AG04449 (cell line): ENCODE measurements around the gene JTB.
"Not testable (repeated sequence)": the region's sequence is repeated elsewhere in the genome, so short reads cannot be mapped to it uniquely, and the experiment has no call there.

Experiments used
- CTCF ChIA-PET: fragments of 350-600 bp; formaldehyde crosslinking; extraction: SDS; loops from one replicate; lab custom pipeline; 2021; ENCODE audit warnings: antibody characterized with exemption; lab: Yijun Ruan, JAX
- POLR2A ChIA-PET: fragments of 400-600, 350-600 bp; formaldehyde crosslinking; extraction: SDS; loops from one replicate; lab custom pipeline; 2020; ENCODE audit warnings: antibody characterized with exemption, inconsistent platforms; lab: Yijun Ruan, JAX
- DNase-seq: peaks from one replicate; pipeline ENCODE4 v3.0.0-alpha.2; 2010; ENCODE audit warnings: low read depth, low spot score
- H3K4me3 ChIP-seq: 2 replicates; pipeline ENCODE4 v1.5.1; 2011; ENCODE audit warnings: low read depth, mild to moderate bottlenecking, control low read depth, low read length
- TF ChIP-seq, protein P1 (sequence below): IDR thresholded peaks from one replicate; pipeline ENCODE4 v1.5.1; 2011; ENCODE audit warnings: mild to moderate bottlenecking, moderate library complexity, low read length, control low read depth, inconsistent platforms; ENCODE audit not compliant: insufficient read depth; ENCODE audit errors: missing control alignments

Gene JTB

DNA sequence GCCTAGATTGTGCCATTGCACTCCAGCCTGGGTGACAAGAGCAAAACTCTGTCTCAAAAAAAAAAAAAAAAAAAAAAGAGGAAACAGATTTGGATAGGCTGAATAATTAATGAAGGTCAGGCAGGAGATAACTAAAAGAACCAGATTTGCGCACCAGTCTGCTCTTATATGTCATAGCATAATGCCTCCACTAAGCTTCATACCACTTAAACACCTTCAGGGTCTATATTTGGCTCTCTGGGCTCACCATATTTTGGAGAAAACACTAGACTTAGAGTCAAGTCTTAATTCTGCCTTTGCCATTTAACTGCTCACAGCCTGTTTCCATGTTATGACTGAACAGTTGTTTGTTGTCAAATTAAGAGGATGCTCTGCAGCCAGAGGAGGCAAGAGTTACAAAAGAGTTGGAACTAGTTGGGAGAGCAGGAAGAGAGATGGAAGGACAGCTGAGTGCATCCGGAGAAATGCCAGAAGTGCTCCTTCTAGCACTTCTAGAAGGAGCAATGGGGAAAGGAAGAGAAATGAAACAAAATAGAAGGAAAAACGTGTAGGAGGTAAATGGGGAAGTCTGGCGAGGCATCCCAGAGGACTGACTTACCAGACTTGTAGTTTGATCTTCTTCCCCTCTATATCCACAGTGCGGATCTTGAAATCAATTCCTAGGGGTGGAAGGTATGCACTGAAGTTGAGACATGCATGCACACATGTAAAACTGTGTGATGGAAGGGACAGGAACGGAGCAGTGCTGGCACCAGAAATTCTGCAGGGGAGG, 6.8 kb upstream of the JTB start:
- CTCF ChIA-PET: interaction anchor here (1.0 to 6.3 kb wide), 6 partner anchors 8 to 235 kb away, joined by 3 to 88 read pairs (median 16); partner anchors contain the start of genes DENND4B and JTB
- DNase-seq: no peak
- POLR2A ChIA-PET: interaction anchor here (0.7 kb wide), 1 partner anchor 192 kb away, joined by 3 read pairs; no protein-coding TSS in a partner anchor
- peak overlapping the region; percentile 93 for H3K4me3 ChIP-seq
- TF ChIP-seq, protein P1, sequence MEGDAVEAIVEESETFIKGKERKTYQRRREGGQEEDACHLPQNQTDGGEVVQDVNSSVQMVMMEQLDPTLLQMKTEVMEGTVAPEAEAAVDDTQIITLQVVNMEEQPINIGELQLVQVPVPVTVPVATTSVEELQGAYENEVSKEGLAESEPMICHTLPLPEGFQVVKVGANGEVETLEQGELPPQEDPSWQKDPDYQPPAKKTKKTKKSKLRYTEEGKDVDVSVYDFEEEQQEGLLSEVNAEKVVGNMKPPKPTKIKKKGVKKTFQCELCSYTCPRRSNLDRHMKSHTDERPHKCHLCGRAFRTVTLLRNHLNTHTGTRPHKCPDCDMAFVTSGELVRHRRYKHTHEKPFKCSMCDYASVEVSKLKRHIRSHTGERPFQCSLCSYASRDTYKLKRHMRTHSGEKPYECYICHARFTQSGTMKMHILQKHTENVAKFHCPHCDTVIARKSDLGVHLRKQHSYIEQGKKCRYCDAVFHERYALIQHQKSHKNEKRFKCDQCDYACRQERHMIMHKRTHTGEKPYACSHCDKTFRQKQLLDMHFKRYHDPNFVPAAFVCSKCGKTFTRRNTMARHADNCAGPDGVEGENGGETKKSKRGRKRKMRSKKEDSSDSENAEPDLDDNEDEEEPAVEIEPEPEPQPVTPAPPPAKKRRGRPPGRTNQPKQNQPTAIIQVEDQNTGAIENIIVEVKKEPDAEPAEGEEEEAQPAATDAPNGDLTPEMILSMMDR: no peak

DNA sequence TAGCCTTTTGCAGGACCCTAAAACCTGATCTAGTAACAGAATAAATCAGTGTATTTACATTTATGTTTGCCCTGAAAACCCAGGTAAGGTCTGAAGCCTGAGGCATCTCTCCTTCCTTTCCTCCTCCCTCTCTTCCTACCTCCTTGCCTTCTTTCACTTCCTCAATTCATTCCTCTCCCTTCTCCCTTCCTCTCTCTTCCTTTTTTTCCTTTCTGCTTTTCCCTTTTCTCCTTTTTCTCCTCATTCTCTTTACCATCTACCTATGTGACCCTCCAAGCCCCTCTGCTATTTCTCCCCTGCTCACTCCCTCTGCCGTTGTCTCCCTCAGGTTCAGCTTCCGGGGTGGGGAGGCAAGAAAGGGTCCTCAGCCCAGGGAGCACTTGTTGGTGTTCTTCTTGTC, 4.3 kb upstream of the JTB start:
- CTCF ChIA-PET, POLR2A ChIA-PET, DNase-seq, H3K4me3 ChIP-seq: not testable (repeated sequence)

DNA sequence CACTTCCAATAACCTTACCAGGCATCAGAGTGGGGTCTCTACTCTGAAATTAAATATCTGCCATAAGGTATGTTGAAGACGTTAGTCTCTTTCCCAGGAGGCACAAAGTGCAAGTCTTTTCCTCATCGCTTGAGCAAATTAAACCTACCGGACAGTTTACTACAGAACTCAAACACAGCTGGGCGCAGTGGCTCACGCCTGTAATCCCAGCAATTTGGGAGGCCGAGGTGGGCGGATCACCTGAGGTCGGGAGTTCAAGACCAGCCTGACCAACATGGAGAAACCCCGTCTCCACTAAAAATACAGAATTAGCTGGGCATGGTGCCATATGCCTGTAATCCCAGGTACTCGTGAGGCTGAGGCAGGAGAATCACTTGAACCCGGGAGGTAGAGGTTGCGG, 1.6 kb upstream of the JTB start:
- H3K4me3 ChIP-seq, DNase-seq: not testable (repeated sequence)
- ChIA-PET POLR2A (interaction anchor here (2.7 to 4.1 kb wide), 3 partner anchors 11 to 16 kb away, joined by 22 to 44 read pairs (median 42); partner anchors contain the start of genes CREB3L4, RPS27 and SLC39A1), CTCF (interaction anchor here (2.3 to 5.3 kb wide), 4 partner anchors 7 to 301 kb away, joined by 8 to 55 read pairs (median 30); partner anchors contain the start of genes CREB3L4, DENND4B, NPR1 and RAB13)

DNA sequence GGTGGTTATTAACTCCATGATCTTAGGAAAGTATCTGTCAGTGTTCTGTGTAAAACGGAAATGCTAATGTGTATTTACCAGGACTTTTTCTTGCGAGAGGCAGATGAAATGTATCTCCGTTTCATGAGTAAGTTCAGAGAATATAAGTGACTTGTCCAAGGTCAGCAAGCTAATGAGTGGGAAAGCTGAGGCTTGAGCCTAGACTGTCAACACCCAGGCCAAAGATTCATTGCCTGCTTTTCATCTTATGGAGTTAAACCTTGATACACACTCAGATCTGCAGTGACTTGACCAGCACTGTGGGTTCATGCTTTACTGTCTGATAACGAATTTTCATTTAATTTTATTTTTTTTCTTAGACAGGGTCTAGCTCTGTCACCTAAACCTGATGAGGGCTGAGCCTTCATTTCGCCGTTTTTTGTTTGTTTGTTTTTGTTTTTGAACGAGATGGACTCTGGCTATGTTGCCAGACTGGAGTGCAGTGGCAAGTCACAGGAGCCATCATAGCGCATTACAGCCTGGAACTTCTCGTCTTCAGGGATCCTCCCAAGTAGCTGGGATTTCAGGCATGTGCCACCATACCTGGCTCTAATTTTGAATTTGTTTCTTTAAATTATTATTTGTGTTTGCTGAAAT, 918 bp upstream of the JTB start:
- TF ChIP-seq, protein P1: no peak
- ChIA-PET CTCF (interaction anchor here (1.2 to 5.3 kb wide), 8 partner anchors 8 to 300 kb away, joined by 3 to 55 read pairs (median 6); partner anchors contain the start of genes CREB3L4, DENND4B, NPR1 and RAB13), POLR2A (interaction anchor here (0.6 to 4.1 kb wide), 4 partner anchors 11 to 15 kb away, joined by 4 to 44 read pairs (median 32); partner anchors contain the start of genes CREB3L4, RPS27 and SLC39A1)
- DNase-seq: no peak
- peak overlapping the region; percentile 98 for H3K4me3 ChIP-seq

DNA sequence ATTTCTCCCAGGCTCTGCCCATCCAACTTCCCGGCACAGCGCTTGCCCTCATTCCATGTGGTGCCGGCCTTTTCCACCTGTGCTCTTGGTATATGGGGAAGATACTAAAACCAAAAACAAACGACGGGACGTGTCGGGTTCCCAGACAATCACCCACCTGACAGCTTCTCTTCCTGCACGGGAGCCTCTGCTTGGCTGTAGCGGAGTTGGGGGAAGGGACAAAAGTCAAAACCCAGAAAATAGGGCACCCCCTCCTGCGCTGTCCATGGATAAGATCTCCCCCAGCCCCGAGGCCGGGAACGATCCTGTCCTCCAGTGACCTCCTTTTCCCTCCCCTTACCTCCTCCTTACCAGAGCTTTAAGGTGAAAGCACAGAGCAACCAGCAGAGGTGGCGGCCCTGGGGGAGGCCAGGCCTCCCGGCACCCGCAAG, 640 bp downstream of the JTB start:
- TF ChIP-seq, protein P1: no peak
- POLR2A ChIA-PET: interaction anchor here (0.9 to 4.1 kb wide), 7 partner anchors 9 to 184 kb away, joined by 4 to 44 read pairs (median 9); partner anchors contain the start of genes CREB3L4, CRTC2, RAB13 and RPS27
- DNase-seq: no peak
- H3K4me3 ChIP-seq: peak overlapping the region; percentile 98
- CTCF ChIA-PET: interaction anchor here (1.5 to 5.3 kb wide), 4 partner anchors 9 to 37 kb away, joined by 3 to 55 read pairs (median 30); partner anchors contain the start of genes CREB3L4, DENND4B and RAB13

DNA sequence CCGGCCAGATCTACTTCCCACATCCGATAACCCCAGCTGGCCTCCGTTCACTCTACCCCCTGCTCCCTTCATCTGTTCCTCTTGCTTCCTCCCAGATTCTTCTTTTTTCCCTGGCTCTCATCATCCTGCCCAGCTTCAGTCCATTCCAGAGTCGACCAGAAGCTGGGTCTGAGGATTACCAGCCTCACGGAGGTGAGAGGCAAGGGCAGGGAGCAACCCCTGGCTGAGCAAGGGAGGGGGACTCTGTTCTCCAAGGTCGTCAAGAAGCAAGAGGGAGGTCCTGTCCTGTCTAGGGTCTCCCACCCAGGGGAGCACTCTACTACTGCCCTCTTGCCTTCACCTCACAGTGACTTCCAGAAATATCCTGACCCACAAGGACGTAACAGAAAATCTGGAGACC, 3.9 kb downstream of the JTB start:
- CTCF ChIA-PET: interaction anchor here (1.8 to 2.0 kb wide), 2 partner anchors 7 to 13 kb away, joined by 5 to 15 read pairs; partner anchors contain the start of gene RAB13
- TF ChIP-seq, protein P1: no peak
- H3K4me3 ChIP-seq: no peak overlapping the region
- DNase-seq: no peak
- POLR2A ChIA-PET: no interaction called here
